ENCODE results near the gene GPHN. TPM values are rescaled to one million over a fixed set of nuclear protein-coding genes. Genes with fewer than 3 reads are reported as not detected.

Gene GPHN
- total and polyA plus RNA-seq, 2 of the 8 experiments (the other 6 are each of a cell fraction or from before 2014, with no cell fraction given): 6.0 to 16.0 TPM

DNA sequence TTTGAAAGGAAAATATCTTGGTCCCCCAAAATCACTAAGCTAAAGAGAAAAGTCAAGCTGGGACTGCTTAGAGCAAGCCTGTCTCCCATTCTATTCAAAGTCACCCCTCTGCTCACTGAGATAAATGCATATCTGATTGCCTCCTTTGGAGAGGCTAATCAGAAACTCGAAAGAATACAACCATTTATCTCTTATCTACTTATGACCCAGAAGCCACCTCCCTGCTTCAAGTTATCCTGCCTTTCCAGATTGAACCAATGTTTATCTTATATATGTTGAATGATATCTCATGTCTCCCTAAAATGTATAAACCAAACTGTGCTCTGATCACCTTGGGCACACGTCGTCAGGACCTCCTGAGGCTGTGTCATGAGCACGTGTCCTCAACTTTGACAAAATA is 36.4 kb upstream of the GPHN start:
- Histone ChIP-seq H3K4ac (replicated peaks; ENCODE audit: insufficient read length, low read depth, low read length) (no peak overlapping the region), H2BK12ac (ENCODE audit: low read depth, low read length) (no peak overlapping the region), H3K56ac (replicated peaks; ENCODE audit: insufficient read length, low read depth, low read length) (no peak overlapping the region), H3K4me2 (ENCODE audit: insufficient read depth in 1 of 2, low read depth in 2 of 2, low read length in 2 of 2) (no peak overlapping the region), H3K79me2 (ENCODE audit: control insufficient read depth in 1 of 2, insufficient read depth in 2 of 2, low read length in 2 of 2) (no peaks in the 10 kb centered on the region), H3K4me3 (ENCODE audit: extremely low read depth in 1 of 4, insufficient read depth in 2 of 4, low read depth in 3 of 4, low read length in 4 of 4) (no peak overlapping the region), H3K4me1 (replicated peaks in 1 of 4; ENCODE audit: control insufficient read depth in 3 of 4, insufficient read depth in 4 of 4, low read length in 3 of 4) (no peaks in the 10 kb centered on the region), H4K5ac (ENCODE audit: insufficient read length, low read depth, low read length) (no peak overlapping the region), H3K36me3 (ENCODE audit: control insufficient read depth in 2 of 4, insufficient read depth in 4 of 4, low read length in 3 of 4) (peaks cover 0 to 3% (median 0%) of the 10 kb centered on the region in 4 experiments; a peak in 2 of 8 replicates), H3K18ac (ENCODE audit: extremely low read depth, low read length) (no peak overlapping the region), H4K8ac (ENCODE audit: extremely low read depth, insufficient read depth, low read length) (no peak overlapping the region), H3K79me1 (ENCODE audit: low read depth, low read length) (no peaks in the 10 kb centered on the region), H2AK5ac (ENCODE audit: low read depth, low read length) (no peak overlapping the region), H4K20me1 (replicated peaks in 1 of 2; ENCODE audit: control insufficient read depth in 1 of 2, insufficient read depth in 2 of 2, low read length in 2 of 2) (no peaks in the 10 kb centered on the region), H3K27me3 (replicated peaks in 1 of 4; ENCODE audit: control insufficient read depth in 3 of 4, extremely low read depth in 1 of 4, insufficient read depth in 3 of 4, low read length in 3 of 4) (no peaks in the 10 kb centered on the region), H4K91ac (replicated peaks; ENCODE audit: insufficient read length, low read length) (no peak overlapping the region), H3K9me3 (ENCODE audit: insufficient read depth in 2 of 2, low read depth in 1 of 2, low read length in 1 of 2) (peaks cover 14 to 24% of the 10 kb centered on the region in 2 experiments), H2AFZ (ENCODE audit: low read length) (no peak overlapping the region), H2BK5ac (ENCODE audit: low read depth, low read length) (no peak overlapping the region), H3K9ac (replicated peaks in 1 of 4; ENCODE audit: extremely low read depth in 1 of 4, low read depth in 3 of 4, low read length in 3 of 4) (no peak overlapping the region), H3K23ac (ENCODE audit: insufficient read length) (no peak overlapping the region), H2BK15ac (ENCODE audit: low read length) (no peak overlapping the region), H2BK20ac (ENCODE audit: low read length) (no peak overlapping the region), H3K14ac (ENCODE audit: insufficient read length) (no peak overlapping the region), H3K27ac (ENCODE audit: low read depth, low read length) (no peak overlapping the region), H3K23me2 (ENCODE audit: low read depth, low read length) (no peaks in the 10 kb centered on the region), H2BK120ac (replicated peaks; ENCODE audit: low read depth, low read length) (no peak overlapping the region)
- CTCF ChIA-PET (ENCODE audit: partially characterized antibody): interaction anchor here (0.6 kb wide), 1 partner anchor 117 kb away, joined by 3 read pairs; no protein-coding TSS in a partner anchor
- no peak for TF ChIP-seq TBP (IDR thresholded peaks at IDR 0.05; ENCODE audit: low read depth, low read length)
- DNase-seq (ENCODE audit: low read depth in 1 of 2, low spot score in 2 of 2) (no peak), FAIRE-seq (no peak)
- POLR2A ChIA-PET (ENCODE audit: partially characterized antibody): no interaction called here
- WGBS, 2 experiments (ENCODE audit: extremely low coverage in 1 of 2, insufficient coverage in 1 of 2, insufficient read length in 1 of 2, insufficient replicate concordance in 2 of 2, low coverage in 1 of 2, low lambda C conversion rate in 2 of 2, missing lambda C conversion rate in 1 of 2): 95% methylated on average over 4 of the region's 4 CpGs; no CpG with 5 or more reads in 1 of the 2 experiments

Data from H1 (cell line).